H1 (cell line): ENCODE measurements around the gene CORO2B. TPM values are rescaled to one million over a fixed set of nuclear protein-coding genes. Genes with fewer than 3 reads are reported as not detected.

Experiments
- CTCF ChIA-PET: fragments of 300-600 bp; sonication (Branson Sonifier 250); formaldehyde crosslinking; loops from one replicate; lab custom pipeline; 2021; ENCODE audit not compliant: partially characterized antibody; lab: Charles Lee
- POLR2A ChIA-PET: fragments of 300-600 bp; sonication (Branson Sonifier 250); formaldehyde crosslinking; loops from one replicate; lab custom pipeline; 2021; ENCODE audit warnings: inconsistent platforms; ENCODE audit not compliant: partially characterized antibody; lab: Charles Lee
- DNase-seq, 2 experiments: peaks; one replicate each; pipeline versions ENCODE4 v3.0.0 to v3.0.0-alpha.2; 2010 to 2022; ENCODE audit warnings: low spot score in 2 of 2, low read depth in 1 of 2, mixed read lengths in 1 of 2
- FAIRE-seq: peaks from 2 replicates; lab custom pipeline; 2011; peaks lifted over from hg19 to GRCh38; lab: Jason Lieb, UNC
- H2AFZ ChIP-seq: 2 replicates; pipeline ENCODE4 v1.8.1; 2012; ENCODE audit warnings: low read length, inconsistent platforms
- H2AK5ac ChIP-seq: 2 replicates; pipeline ENCODE4 v1.6.1; 2013; ENCODE audit warnings: low read depth, low read length
- H2BK120ac ChIP-seq: replicated peaks from 2 replicates; pipeline ENCODE3; 2013; ENCODE audit warnings: low read depth, low read length, inconsistent platforms
- H2BK12ac ChIP-seq: 2 replicates; pipeline ENCODE4 v1.6.1; 2013; ENCODE audit warnings: low read depth, low read length
- H2BK15ac ChIP-seq: 2 replicates; pipeline ENCODE4 v1.6.1; 2013; ENCODE audit warnings: low read length
- H2BK20ac ChIP-seq: 2 replicates; pipeline ENCODE4 v1.6.1; 2013; ENCODE audit warnings: low read length
- H2BK5ac ChIP-seq: 2 replicates; pipeline ENCODE4 v1.6.1; 2013; ENCODE audit warnings: low read depth, low read length
- H3K14ac ChIP-seq: 2 replicates; pipeline ENCODE4 v1.6.1; 2013; ENCODE audit warnings: inconsistent platforms; ENCODE audit not compliant: insufficient read length
- H3K18ac ChIP-seq: 2 replicates; pipeline ENCODE4 v1.6.1; 2013; ENCODE audit warnings: low read length; ENCODE audit errors: extremely low read depth
- H3K23ac ChIP-seq: 2 replicates; pipeline ENCODE4 v1.6.1; 2013; ENCODE audit warnings: inconsistent platforms; ENCODE audit not compliant: insufficient read length
- H3K23me2 ChIP-seq: 2 replicates; pipeline ENCODE4 v1.6.1; 2013; ENCODE audit warnings: low read depth, low read length
- H3K27ac ChIP-seq: 2 replicates; pipeline ENCODE4 v1.6.1; 2011; ENCODE audit warnings: low read depth, low read length, inconsistent platforms
- H3K27me3 ChIP-seq, 4 experiments: replicated peaks in 1 of 4; 1 replicate in 1 of 4; 2 replicates in 3 of 4; pipeline versions ENCODE4 v1.6.1 to v1.8.1; 2011 to 2013; ENCODE audit warnings: low read length in 3 of 4, mild to moderate bottlenecking in 3 of 4, inconsistent platforms in 2 of 4, mixed read lengths in 2 of 4, moderate library complexity in 1 of 4; ENCODE audit not compliant: control insufficient read depth in 3 of 4, insufficient read depth in 3 of 4; ENCODE audit errors: extremely low read depth in 1 of 4
- H3K36me3 ChIP-seq, 4 experiments: 2 replicates each; pipeline versions ENCODE4 v1.6.1 to v1.8.1; 2011 to 2013; ENCODE audit warnings: mild to moderate bottlenecking in 4 of 4, low read length in 3 of 4, moderate library complexity in 2 of 4, control low read depth in 1 of 4, inconsistent platforms in 1 of 4; ENCODE audit not compliant: insufficient read depth in 4 of 4, control insufficient read depth in 2 of 4
- H3K4ac ChIP-seq: replicated peaks from 2 replicates; pipeline ENCODE3; 2013; ENCODE audit warnings: low read length, low read depth, mixed read lengths, inconsistent platforms; ENCODE audit not compliant: insufficient read length
- H3K4me1 ChIP-seq, 4 experiments: replicated peaks in 1 of 4; 1 replicate in 1 of 4; 2 replicates in 3 of 4; pipeline versions ENCODE4 v1.6.1 to v1.8.1; 2011 to 2013; ENCODE audit warnings: low read length in 3 of 4, inconsistent platforms in 2 of 4, mixed read lengths in 1 of 4; ENCODE audit not compliant: insufficient read depth in 4 of 4, control insufficient read depth in 3 of 4
- H3K4me2 ChIP-seq, 2 experiments: 2 replicates each; pipeline versions ENCODE4 v1.6.1 to v1.8.1; 2011 to 2013; ENCODE audit warnings: low read depth in 2 of 2, low read length in 2 of 2, control low read depth in 1 of 2, inconsistent platforms in 1 of 2, mild to moderate bottlenecking in 1 of 2; ENCODE audit not compliant: insufficient read depth in 1 of 2
- H3K4me3 ChIP-seq, 4 experiments: fragments of 200-600, 300-600 bp in 1 of 4; sonication (generic), shearing (Covaris generic), sonication (Bioruptor Twin) in 1 of 4; 2 replicates each; pipeline versions ENCODE4 v1.5.1 to v1.8.1; 2011 to 2016; ENCODE audit warnings: low read length in 4 of 4, low read depth in 3 of 4, control low read depth in 2 of 4, inconsistent platforms in 2 of 4, mild to moderate bottlenecking in 2 of 4, mixed read lengths in 1 of 4, moderate library complexity in 1 of 4; ENCODE audit not compliant: insufficient read depth in 2 of 4; ENCODE audit errors: extremely low read depth in 1 of 4
- H3K56ac ChIP-seq: replicated peaks from 2 replicates; pipeline ENCODE3; 2013; ENCODE audit warnings: low read depth, mild to moderate bottlenecking, mixed read lengths, low read length, inconsistent platforms; ENCODE audit not compliant: insufficient read length
- H3K79me1 ChIP-seq: 2 replicates; pipeline ENCODE4 v1.6.1; 2013; ENCODE audit warnings: low read depth, low read length, control low read depth
- H3K79me2 ChIP-seq, 2 experiments: 2 replicates each; pipeline versions ENCODE4 v1.6.1 to v1.8.1; 2012 to 2013; ENCODE audit warnings: low read length in 2 of 2, mild to moderate bottlenecking in 2 of 2, inconsistent platforms in 1 of 2; ENCODE audit not compliant: insufficient read depth in 2 of 2, control insufficient read depth in 1 of 2
- H3K9ac ChIP-seq, 4 experiments: replicated peaks in 1 of 4; 1 replicate in 1 of 4; 2 replicates in 3 of 4; pipeline versions ENCODE4 v1.6.1 to v1.8.1; 2011 to 2013; ENCODE audit warnings: low read depth in 3 of 4, low read length in 3 of 4, control low read depth in 2 of 4, mild to moderate bottlenecking in 2 of 4, moderate library complexity in 2 of 4, inconsistent platforms in 1 of 4; ENCODE audit errors: extremely low read depth in 1 of 4
- H3K9me3 ChIP-seq, 2 experiments: 2 replicates each; pipeline versions ENCODE4 v1.6.1 to v1.8.1; 2012 to 2013; ENCODE audit warnings: mild to moderate bottlenecking in 2 of 2, moderate library complexity in 2 of 2, control low read depth in 1 of 2, inconsistent platforms in 1 of 2, low read depth in 1 of 2, low read length in 1 of 2, mixed read lengths in 1 of 2; ENCODE audit not compliant: insufficient read depth in 2 of 2
- H4K20me1 ChIP-seq, 2 experiments: replicated peaks in 1 of 2; 2 replicates each; pipeline versions ENCODE3 to v1.8.1; 2011 to 2013; ENCODE audit warnings: inconsistent platforms in 2 of 2, low read length in 2 of 2, mild to moderate bottlenecking in 1 of 2; ENCODE audit not compliant: insufficient read depth in 2 of 2, control insufficient read depth in 1 of 2
- H4K5ac ChIP-seq: 2 replicates; pipeline ENCODE4 v1.6.1; 2013; ENCODE audit warnings: low read length, low read depth, mixed read lengths, inconsistent platforms; ENCODE audit not compliant: insufficient read length
- H4K8ac ChIP-seq: 2 replicates; pipeline ENCODE4 v1.8.0; 2013; ENCODE audit warnings: mild to moderate bottlenecking, moderate library complexity, low read length, inconsistent platforms; ENCODE audit not compliant: insufficient read depth; ENCODE audit errors: extremely low read depth
- H4K91ac ChIP-seq: replicated peaks from 2 replicates; pipeline ENCODE3; 2013; ENCODE audit warnings: low read length, mixed read lengths, inconsistent platforms; ENCODE audit not compliant: insufficient read length
- KDM1A ChIP-seq: fragments of 200-600, 300-600 bp; sonication (generic); IDR thresholded peaks from 2 replicates; pipeline ENCODE4 v1.7.1; 2016; ENCODE audit warnings: mild to moderate bottlenecking, low read length, borderline replicate concordance
- SP2 ChIP-seq: IDR thresholded peaks from 2 replicates; pipeline ENCODE4 v1.6.1; 2012; ENCODE audit warnings: mild to moderate bottlenecking, low read length, inconsistent platforms
- TBP ChIP-seq: IDR thresholded peaks from 2 replicates; pipeline ENCODE4 v1.6.1; 2011; ENCODE audit warnings: low read depth, low read length, improper control_type of control experiment
- WGBS, 2 experiments: shearing (Covaris generic) in 1 of 2; methylation state at CpG; one replicate each; pipeline versions ENCODE4 v1.1.6 to v1.1.7; 2013 to 2015; ENCODE audit warnings: low lambda C conversion rate in 2 of 2, mixed read lengths in 2 of 2, inconsistent platforms in 1 of 2, low coverage in 1 of 2, missing lambda C conversion rate in 1 of 2; ENCODE audit not compliant: insufficient replicate concordance in 2 of 2, insufficient coverage in 1 of 2, insufficient read length in 1 of 2; ENCODE audit errors: extremely low coverage in 1 of 2, missing lambda C conversion rate in 1 of 2; 5-methylcytosine and 5-hydroxymethylcytosine counted together
- polyA plus RNA-seq, 7 experiments: library from polyadenylated mRNA; depleted of rRNA in 3 of 7; stranded (reverse) in 5 of 7; unstranded in 2 of 7; fragments of >200 nt in 5 of 7; fragments of 200-250 nt in 2 of 7; gene quantifications; 1 replicate in 5 of 7; 2 replicates in 1 of 7; 4 replicates in 1 of 7; pipeline versions ENCODE4 v1.2.1 to v1.2.3, GENCODE V29; 2011 to 2013; ENCODE audit warnings: missing spikeins in 2 of 7, mixed read lengths in 2 of 7
- total RNA-seq: library from RNA; stranded (reverse); fragmentation: NEBNext Ultra II Directional; extraction: Animal tissue kit (Norgen Biotek cat#: 25700); gene quantifications from 2 replicates; pipeline ENCODE4 v1.2.1, GENCODE V29; 2021

The CORO2B gene
- total and polyA plus RNA-seq, 2 of the 8 experiments (the other 6 are each of a cell fraction or from before 2014, with no cell fraction given), result 3.4 to 6.7 TPM

GRCh38 chr15:68715111-68715510 is 136.3 kb downstream of the CORO2B start:
- DNase-seq, result no peak
- Histone ChIP-seq H3K36me3 (no peaks in the 10 kb centered on the region), H3K4me2 (no peak overlapping the region), H4K20me1 (no peaks in the 10 kb centered on the region), H3K79me2 (no peaks in the 10 kb centered on the region), H3K23ac (no peak overlapping the region), H3K4me1 (no peaks in the 10 kb centered on the region), H3K27me3 (no peaks in the 10 kb centered on the region; a peak in 1 of 7 replicates), H3K56ac (no peak overlapping the region), H2BK5ac (no peak overlapping the region), H2AFZ (no peak overlapping the region), H2BK12ac (no peak overlapping the region), H3K4ac (no peak overlapping the region), H3K9me3 (no peaks in the 10 kb centered on the region), H3K27ac (no peak overlapping the region), H4K91ac (no peak overlapping the region), H3K4me3 (no peak overlapping the region), H3K18ac (no peak overlapping the region), H4K5ac (no peak overlapping the region), H3K79me1 (no peaks in the 10 kb centered on the region), H2AK5ac (no peak overlapping the region), H4K8ac (no peak overlapping the region), H3K14ac (no peak overlapping the region), H2BK15ac (no peak overlapping the region), H3K9ac (no peak overlapping the region), H3K23me2 (no peaks in the 10 kb centered on the region), H2BK20ac (no peak overlapping the region), H2BK120ac (no peak overlapping the region)
- 97% methylated on average over 8 of the region's 8 CpGs; no CpG with 5 or more reads in 1 of the 2 experiments for WGBS, 2 experiments
- no peak for FAIRE-seq
- ChIA-PET POLR2A (no interaction called here), CTCF (interaction anchor here (0.9 to 3.0 kb wide), 5 partner anchors 10 to 164 kb away, joined by 3 to 11 read pairs (median 7); no protein-coding TSS in a partner anchor)
- TF ChIP-seq TBP, result no peak
- TF ChIP-seq KDM1A, result no peak
- no peak for TF ChIP-seq SP2
